Measurements from ENCODE around the gene SCRN2.
A peak's percentile ranks its signal among the peaks of the same experiment; 100 is the strongest.

Gene SCRN2
- total RNA-seq, result 59.8 to 63.8 reads per million in 2 donors

- DNase-seq, result peak; percentile 72
Measured at GRCh38 chr17:47840742-47841487, at the start of gene SCRN2. Gene SCRN2 (minus strand): TSS chr17:47841273. CDS start chr17:47840843, 430 bp downstream.

GRCh38 chr17:47889734-47890529 lies 48.9 kb upstream of the SCRN2 start:
- DNase-seq, result peak; percentile 44

GRCh38 chr17:47888293-47888692 lies 47.2 kb upstream of the SCRN2 start:
- DNase-seq, result no peak

- DNase-seq, result no peak
Measured at GRCh38 chr17:47884905-47885730, 44.0 kb upstream of the SCRN2 start.

GRCh38 chr17:47884427-47884740 lies 43.3 kb upstream of the SCRN2 start:
- DNase-seq, result no peak

GRCh38 chr17:47883589-47884426 lies 42.7 kb upstream of the SCRN2 start:
- DNase-seq, result no peak

GRCh38 chr17:47882695-47883588 lies 41.9 kb upstream of the SCRN2 start:
- DNase-seq, result no peak

GRCh38 chr17:47882247-47882646 lies 41.2 kb upstream of the SCRN2 start:
- DNase-seq, result no peak

GRCh38 chr17:47879776-47880454 lies 38.8 kb upstream of the SCRN2 start:
- no peak for DNase-seq

GRCh38 chr17:47879028-47879585 lies 38.0 kb upstream of the SCRN2 start:
- DNase-seq, result no peak

- no peak for DNase-seq
Measured at GRCh38 chr17:47878203-47879027, 37.3 kb upstream of the SCRN2 start.

GRCh38 chr17:47877368-47878034 lies 36.4 kb upstream of the SCRN2 start:
- DNase-seq, result no peak

GRCh38 chr17:47875011-47875985 lies 34.2 kb upstream of the SCRN2 start:
- no peak for DNase-seq

GRCh38 chr17:47873200-47874090 lies 32.4 kb upstream of the SCRN2 start:
- no peak for DNase-seq

GRCh38 chr17:47872651-47873161 lies 31.6 kb upstream of the SCRN2 start:
- no peak for DNase-seq

- DNase-seq, result no peak
Measured at GRCh38 chr17:47872019-47872650, 31.1 kb upstream of the SCRN2 start.
